GM19328 (cell line): Measurements from ENCODE around the gene SNRPA.
A peak's percentile ranks its signal among the peaks of the same experiment; 100 is the strongest.
"Not testable (repeated sequence)": the region's sequence is repeated elsewhere in the genome, so short reads cannot be mapped to it uniquely, and the experiment has no call there.

Experiments
- ATAC-seq: cut with Tn5 transposase; IDR thresholded peaks from one replicate; pipeline ENCODE4 v1.9.1; 2021; ENCODE audit warnings: mild to moderate bottlenecking, moderate library complexity; ENCODE audit not compliant: unreplicated experiment

SNRPA gene

DNA sequence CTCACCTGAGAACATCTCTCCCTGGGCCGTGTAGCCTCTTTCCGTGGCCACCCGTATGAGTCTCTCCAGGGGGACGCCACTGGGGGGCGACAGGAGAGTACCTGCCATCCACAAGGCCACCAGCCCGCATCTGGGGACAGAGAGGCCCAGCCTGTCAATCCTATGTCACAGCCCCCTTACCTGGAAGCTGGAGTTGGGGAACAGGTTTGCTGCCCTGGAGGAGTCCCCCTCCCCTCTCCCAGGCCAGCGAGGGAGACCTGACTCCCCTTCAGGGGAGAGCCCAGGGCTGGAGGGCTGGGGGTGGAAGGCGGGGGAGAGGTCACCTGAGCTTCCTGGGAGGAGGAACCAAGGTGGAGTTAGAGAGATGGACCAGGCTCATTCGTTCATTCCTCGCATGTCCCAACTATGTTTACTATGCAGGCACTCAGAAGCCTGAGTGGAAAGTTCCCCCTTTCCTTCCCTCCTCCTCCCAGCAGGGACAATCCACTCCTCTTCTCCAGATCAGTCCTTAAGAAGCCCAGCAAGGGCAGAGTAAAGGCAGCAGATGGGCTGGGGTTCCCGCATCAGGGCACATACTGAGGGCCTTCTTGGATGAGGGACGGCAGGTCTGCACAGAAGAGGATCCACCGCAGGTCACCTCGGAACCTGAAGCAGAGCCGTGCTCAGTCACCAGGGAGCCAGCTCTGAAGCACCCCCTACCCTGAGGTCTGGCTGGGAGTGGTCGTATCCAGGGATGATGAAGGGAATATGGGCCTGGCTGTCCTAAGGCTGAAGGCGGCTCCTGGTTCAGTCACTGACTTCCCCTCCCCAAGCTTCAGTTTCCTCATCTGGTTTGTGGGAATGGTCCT, 6.2 kb upstream of the SNRPA start:
- no peak for ATAC-seq

DNA sequence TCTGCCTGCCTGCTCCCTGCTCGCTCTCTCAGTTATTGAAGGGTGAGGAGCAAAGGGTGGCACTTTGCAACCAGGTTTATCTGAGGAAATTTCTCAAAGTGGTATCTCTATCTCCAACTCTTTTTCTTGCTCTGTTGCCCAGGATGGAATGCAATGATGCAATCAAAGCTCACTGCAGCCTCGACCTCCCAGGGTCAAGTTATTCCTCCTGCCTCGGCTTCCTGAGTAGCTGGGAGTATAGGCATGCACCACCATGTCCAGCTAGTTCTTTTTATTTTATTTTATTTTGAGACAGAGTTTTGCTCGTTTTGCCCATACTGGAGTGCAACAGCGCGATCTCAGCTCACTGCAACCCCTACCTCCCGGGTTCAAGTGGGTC, 5.6 kb upstream of the SNRPA start:
- ATAC-seq: no peak

- ATAC-seq: no peak
Measured at GRCh38 chr19:40747536-40747935, 3.5 kb upstream of the SNRPA start.

- peak; percentile 90 for ATAC-seq
Measured at GRCh38 chr19:40750058-40750873, 737 bp upstream of the SNRPA start, which contains the start of gene ACTMAP. Gene ACTMAP, minus strand, starts transcription at chr19:40750477. Its CDS starts 674 bp downstream, at chr19:40749803.

DNA sequence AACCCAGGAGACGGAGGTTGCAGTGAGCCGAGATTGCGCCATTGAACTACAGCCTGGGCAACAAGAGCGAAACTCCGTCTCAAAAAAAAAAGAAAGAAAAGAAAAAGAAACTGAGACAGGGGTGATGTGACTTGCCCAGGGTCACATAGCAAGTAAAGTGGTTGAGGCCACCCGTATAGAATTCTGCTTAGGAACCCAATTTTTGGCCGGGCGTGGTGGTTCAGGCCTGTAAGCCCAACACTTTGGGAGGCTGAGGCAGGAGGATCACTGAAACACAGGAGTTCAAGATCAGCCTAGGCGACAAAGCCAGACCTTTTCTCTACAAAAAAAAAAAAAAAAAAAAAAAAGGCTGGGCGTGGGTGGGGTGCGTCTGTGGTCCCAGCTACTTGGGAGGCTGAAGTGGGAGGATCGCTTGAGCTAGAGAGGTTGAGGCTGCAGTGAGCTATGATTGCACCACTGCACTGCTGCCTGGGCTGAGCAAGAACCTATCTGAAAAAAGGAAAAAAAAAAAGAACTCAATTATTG, 1.3 kb downstream of the SNRPA start:
- ATAC-seq: no peak

DNA sequence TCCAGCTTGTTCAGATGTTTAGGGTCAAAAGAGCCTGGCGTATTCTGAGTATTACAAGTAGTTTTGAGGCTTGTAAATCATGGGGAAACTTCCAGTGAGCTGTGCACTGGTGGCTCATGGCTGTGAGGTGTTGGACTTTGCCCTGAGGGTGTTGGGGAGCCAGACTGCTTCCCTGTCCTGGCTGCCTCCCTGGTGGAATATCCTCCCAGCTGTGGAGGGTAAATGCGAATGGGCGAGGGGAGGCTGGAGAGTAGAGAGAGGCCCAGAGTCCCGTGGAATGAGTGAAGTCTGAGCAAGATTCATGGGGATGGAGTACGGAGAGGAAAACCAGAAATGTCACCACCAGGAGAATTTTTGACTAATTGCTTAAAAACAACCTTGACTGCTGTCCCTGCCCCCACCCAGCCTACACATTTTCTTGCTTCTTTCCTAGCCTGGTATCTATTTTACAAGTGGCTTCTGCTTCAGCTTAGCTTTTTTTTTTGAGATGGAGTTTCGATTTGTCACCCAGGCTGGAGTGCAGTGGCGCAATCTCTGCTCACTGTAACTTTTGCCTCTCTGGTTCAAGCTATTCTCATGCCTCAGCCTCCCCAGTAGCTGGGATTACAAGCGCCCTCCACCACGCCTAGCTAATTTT, 3.7 kb downstream of the SNRPA start:
- no peak for ATAC-seq

- ATAC-seq: no peak
Measured at GRCh38 chr19:40755248-40755624, 4.2 kb downstream of the SNRPA start.

DNA sequence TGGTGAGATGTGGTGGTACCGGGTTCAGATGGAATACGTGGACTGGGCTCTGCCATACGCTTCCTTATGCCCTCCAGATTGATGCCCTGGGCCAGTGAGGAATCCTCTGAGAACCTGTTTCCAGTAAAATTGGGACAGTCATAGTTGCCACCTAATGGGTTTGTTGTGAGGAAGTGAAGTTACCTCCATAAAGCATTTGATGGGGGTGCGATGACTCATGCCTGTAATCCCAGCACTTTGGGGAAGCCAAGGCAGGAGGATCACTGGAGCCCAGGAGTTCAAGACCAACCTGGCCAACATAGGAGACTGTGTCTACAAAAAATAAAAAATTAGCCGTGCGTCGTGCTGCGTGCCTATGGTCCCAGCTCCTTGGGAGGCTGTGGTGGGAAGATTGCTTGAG, 4.8 kb downstream of the SNRPA start:
- no peak for ATAC-seq

DNA sequence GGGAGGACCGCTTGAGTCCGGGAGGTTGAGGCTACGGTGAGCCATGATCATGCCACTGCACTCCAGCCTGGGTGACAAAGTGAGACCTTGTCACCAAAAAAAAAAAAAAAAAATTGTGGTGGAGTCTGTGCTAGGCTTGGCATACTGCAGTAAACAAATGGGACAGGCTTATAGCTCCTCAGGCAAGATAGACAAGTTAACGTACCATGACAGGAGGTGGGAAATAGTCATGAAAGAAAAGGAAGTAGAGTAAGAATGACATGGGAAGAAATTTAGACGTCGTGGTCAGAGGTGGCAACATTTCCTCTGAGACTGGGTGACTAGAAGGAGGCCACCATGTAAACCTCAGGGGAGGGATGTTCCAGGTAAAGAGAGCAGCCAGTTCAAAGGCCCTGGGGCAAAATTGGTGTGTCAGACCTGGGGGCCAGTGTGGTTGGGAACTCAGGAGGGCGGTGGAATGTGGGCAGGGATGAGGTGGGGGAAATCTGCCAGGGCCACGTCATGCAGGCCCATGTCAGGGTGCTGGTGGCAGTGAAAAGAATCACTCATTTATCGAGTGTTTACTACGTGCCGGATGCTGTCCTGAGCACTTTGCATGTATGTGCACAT, 5.6 kb downstream of the SNRPA start:
- ATAC-seq: no peak

DNA sequence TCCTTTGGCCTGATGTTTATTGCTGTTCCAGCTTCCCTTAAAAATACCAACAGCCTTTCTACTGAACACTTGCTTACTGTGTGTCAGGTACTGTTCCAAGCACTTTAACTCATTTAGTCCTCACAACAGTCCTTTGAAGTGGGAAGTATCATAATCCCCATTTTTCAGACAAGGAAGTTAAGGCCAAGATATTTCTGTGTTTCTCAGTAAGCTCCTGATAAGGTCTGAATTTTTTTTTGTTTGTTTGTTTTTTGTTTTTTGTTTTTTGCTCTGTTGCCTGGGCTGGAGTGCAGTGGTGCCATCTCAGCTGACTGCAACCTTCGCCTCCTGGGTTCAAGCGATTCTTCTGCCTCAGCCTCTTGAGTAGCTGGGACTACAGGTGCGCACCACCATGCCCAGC, 7.5 kb downstream of the SNRPA start:
- no peak for ATAC-seq

- no peak for ATAC-seq
Measured at GRCh38 chr19:40759352-40759751, 8.3 kb downstream of the SNRPA start.

GRCh38 chr19:40762754-40763470, 11.9 kb downstream of the SNRPA start:
- no peak for ATAC-seq

GRCh38 chr19:40763526-40763925, 12.5 kb downstream of the SNRPA start:
- ATAC-seq: no peak

DNA sequence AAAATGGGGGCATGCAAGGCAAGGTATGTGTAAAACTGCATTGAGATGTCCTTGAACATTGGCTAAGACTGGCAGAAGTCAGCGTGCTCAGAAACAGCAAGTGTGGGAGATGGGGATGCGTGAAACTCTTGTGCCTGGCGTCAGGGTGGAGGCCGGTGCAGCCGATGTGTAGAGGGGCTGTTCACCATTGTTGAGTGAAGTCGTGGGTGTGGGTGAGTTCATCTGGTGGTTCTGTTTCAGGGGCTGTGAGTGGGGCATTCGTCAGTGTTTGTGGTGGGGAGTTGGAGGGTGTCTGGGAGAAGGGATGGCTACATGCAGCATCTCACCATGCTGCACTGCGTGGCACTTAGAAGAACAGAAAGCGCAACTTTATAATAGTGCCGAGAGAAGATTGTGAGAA, 13.0 kb downstream of the SNRPA start:
- no peak for ATAC-seq

- ATAC-seq: not testable (repeated sequence)
Measured at GRCh38 chr19:40766385-40766784, 15.4 kb downstream of the SNRPA start.

DNA sequence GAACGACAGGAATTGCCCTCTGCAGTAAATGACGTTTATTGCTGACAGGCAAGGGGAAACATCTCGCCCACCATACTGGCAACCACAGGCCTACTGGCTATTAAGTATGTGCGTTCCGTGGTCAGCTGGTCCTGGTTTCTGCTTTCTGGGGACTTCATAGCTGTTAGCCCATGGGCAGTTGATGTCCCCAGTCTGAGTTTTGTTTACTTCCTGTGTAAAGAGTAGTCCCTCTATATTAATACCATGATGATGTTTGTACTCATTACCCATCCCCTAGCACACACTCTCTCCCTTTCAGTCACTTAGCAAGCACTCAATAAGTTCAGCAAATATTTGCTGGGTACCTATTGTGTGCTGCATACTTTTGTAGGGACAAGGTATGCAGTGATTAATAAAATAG, 17.9 kb downstream of the SNRPA start:
- no peak for ATAC-seq

DNA sequence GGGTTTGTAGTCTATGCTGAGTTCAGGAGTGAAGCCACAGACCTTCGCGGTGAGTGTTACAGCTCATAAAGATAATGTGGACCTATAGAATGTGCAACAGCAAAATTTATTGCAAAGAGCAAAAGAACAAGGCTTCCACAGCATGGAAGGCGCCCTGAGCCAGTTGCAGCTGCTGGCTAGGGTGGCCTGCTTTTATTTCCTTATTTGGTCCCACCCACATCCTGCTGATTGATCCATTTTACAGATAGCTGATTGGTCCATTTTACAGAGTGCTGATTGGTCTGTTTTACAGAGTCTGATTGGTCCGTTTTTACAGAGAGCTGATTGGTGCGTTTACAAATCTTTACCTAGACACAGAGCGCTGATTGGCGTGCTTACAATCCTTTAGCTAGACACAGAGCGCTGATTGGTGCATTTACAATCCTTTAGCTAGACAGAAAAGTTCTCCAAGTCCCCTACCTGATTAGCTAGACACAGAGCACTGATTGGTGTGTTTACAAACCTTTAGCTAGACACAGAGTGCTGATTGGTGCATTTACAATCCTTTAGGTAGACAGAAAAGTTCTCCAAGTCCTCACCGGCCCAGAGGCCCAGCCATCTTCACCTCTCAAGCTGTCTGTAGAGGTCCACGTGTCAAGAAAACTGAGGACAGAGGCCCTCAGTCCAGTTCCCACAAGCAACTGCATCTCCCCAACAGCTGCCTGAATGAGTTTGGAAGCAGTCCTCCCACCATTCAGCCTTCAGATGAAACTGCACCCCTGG, 20.3 kb downstream of the SNRPA start:
- ATAC-seq: not testable (repeated sequence)

GRCh38 chr19:40774916-40775631, 24.1 kb downstream of the SNRPA start, which contains the start of gene MIA:
Gene MIA, plus strand, starts transcription at chr19:40775521. Its CDS starts 22 bp downstream, at chr19:40775543.
- ATAC-seq: no peak

GRCh38 chr19:40775632-40776022, 24.6 kb downstream of the SNRPA start:
- ATAC-seq: no peak
